GM10266 (cell line): ENCODE data around the gene COG7.
"Not testable (repeated sequence)": the region's sequence is repeated elsewhere in the genome, so short reads cannot be mapped to it uniquely, and the experiment has no call there.

Experiments
- DNase-seq: peaks from one replicate; pipeline ENCODE4 v3.0.0; 2012; ENCODE audit errors: extremely low spot score
- TF ChIP-seq, protein P1 (sequence below): IDR thresholded peaks from 2 replicates; pipeline ENCODE4 v1.5.1; 2012; ENCODE audit warnings: mild to moderate bottlenecking, low read depth; ENCODE audit not compliant: control insufficient read depth, insufficient read depth; ENCODE audit errors: missing control alignments

Gene COG7

DNA sequence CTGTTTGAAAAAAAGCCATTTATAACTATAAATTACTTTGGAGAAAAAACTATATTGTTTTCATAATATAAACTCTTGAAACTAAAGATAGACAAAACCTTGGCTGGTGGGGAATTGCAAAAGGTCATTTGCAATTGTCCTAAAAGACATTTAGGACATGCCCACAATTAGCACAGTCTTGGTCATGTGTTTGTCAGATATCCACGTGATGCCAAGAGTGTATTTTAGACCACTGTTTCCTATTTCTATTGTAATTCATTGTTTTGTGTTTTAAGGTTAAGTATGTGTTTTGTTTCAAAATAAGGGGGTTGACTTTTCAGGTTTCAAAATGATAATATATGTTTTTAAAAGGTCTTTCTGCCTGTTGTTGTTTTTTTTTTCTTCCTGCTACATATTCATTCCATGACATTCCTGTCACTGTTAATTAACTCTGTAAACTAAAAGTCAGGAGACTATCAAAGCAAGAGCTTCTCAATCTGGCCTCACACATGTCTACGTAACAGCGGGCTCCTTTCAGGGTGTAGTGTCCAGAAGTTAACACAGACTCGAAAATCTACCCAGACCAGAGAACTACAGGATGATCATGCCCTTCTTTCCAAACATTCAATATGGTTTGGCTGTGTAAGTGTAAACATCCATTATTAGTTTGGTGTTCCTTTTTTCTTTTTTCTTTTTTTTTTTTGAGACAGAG lies 58.7 kb downstream of the COG7 start:
- TF ChIP-seq, protein P1, sequence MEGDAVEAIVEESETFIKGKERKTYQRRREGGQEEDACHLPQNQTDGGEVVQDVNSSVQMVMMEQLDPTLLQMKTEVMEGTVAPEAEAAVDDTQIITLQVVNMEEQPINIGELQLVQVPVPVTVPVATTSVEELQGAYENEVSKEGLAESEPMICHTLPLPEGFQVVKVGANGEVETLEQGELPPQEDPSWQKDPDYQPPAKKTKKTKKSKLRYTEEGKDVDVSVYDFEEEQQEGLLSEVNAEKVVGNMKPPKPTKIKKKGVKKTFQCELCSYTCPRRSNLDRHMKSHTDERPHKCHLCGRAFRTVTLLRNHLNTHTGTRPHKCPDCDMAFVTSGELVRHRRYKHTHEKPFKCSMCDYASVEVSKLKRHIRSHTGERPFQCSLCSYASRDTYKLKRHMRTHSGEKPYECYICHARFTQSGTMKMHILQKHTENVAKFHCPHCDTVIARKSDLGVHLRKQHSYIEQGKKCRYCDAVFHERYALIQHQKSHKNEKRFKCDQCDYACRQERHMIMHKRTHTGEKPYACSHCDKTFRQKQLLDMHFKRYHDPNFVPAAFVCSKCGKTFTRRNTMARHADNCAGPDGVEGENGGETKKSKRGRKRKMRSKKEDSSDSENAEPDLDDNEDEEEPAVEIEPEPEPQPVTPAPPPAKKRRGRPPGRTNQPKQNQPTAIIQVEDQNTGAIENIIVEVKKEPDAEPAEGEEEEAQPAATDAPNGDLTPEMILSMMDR: no peak

DNA sequence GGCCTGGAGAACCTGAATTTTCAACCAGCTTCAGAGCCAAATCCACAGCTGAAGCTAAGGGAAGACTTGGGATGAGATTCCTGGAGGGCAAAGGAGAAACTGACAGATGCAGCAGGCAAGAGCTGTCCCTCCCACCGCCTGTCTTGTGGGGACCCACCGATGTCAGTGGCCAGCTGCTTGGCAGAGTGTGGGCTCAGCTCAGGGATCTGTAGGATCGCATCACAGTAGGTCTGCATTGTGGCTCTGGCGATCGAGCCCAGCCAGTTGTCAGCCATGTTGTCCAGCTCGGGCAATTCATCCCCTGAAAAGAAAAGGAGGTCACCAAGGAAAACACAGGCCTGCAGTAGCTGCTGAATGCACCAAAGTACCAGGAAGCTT lies 60.8 kb downstream of the COG7 start:
- TF ChIP-seq, protein P1: no peak
- no peak for DNase-seq

More for the DNA sequence above, 58.7 kb downstream of the COG7 start:
- DNase-seq: no peak

DNA sequence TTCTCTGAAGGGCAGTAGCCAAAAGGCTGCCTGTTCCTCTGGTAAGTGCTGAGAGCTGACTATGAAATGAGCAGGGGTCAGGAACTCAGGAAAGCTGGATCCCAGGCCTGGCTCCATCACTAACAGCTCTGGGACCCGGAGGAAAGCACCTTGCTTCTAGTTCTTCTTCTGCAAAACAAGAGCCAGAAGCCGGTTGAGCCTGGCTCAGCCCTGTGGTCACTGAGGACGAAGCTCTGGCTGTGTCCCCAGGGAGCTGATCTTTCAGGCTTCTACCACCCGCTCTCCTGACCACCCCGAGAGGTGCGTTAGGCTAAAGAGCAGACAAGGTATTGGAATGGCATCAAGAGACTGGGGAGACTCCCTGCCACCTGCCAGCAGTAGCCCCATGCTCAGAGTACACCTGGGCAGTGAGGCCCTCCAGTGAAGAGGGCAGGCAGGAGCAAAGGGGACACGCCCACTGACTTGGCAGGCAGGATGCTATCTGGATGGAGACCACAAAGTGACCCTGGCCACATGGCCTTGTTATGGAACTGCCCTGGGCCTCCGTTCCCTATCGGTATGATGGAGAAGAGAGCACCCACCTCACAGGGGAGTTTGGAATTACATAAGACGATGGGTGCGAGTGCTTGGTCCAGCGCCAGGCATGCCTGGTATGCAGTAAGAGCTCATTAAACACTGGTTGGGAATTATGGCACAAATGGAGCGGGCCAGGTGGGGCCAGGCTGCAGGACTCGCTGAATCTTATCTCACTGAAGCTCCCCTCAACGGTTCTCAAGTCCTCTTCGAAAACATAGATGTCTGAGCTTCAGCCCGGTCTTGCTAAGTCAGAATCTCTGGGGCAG lies 61.4 kb downstream of the COG7 start:
- TF ChIP-seq, protein P1: no peak
- no peak for DNase-seq

DNA sequence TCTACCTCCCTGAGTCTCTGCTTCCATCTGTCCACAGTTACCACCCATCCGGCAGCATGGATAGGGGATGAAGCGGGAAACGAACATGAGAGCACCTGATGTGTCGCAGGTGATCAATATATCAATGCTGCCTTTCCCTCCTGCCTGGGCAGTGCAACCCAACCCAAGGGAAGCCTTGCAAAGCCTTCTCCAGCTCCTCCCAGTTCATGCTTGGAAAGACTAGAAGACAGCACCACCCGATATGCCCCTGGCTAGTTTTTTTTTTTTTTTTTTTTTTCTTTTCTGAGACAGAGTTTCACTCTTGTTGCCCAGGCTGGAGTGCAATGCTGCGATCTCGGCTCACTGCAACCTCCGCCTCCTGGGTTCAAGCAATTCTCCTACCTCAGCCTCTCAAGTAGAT lies 63.1 kb downstream of the COG7 start:
- not testable (repeated sequence) for DNase-seq

DNA sequence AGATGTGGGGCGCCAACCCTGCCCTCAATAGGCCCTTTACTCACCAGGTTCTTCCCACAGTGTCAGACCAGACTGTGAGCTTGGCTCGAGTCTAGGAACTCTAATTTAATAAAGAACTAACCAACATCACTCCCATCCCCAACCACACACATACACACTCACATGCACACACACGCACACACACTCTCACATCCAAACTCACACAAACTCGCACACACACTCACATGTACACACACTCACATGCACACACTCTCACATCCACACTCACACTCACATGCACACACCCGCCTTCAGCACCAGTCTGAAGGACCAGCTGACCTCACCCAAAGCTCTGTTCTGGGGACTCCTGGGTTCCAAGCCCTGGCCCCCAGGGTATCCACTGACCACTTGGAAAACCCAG lies 63.8 kb downstream of the COG7 start:
- TF ChIP-seq, protein P1: no peak
- no peak for DNase-seq

DNA sequence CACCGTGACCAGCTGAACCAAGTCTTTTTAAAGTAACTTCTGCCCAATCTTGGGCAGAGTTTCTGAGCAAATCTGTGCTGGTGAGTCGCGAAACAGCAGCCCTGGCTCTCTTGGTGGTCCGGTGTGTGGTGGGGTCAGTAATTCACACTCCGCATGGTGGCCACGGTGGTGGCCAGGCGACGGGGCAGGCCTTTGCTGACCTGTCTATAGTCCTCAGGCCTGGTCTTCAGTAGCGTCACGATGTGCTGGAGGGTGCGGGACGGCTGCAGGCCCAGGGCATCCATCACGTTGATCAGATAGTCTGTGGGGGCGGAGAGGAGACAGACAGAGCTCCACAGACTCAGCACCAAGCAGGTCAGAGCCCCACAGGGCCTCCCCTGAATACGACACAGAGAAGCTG lies 64.2 kb downstream of the COG7 start:
- DNase-seq: no peak
- TF ChIP-seq, protein P1: no peak

DNA sequence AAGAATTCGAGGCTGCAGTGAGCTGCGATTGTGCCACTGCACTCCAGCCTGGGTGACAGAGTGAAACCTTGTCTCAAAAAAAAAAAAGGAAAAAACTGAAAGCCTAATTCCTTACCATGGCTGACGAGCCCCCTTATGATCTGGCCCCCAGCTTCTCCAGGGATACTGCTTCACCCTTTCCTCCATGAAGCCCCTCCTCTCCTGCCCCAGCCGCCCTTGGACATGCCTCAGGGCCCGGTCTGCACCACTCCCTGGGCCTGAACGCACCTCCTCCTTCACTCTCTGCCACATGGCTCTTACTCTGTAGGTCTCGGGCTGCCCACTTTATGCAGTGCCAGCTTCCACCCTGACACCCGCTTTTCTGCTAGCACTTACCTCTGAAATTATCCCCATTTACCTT lies 65.3 kb downstream of the COG7 start:
- DNase-seq: no peak
- TF ChIP-seq, protein P1: no peak
